ENCODE measurements around the gene PGBD5. TPM values are rescaled to one million over a fixed set of nuclear protein-coding genes. Genes with fewer than 3 reads are reported as not detected.

Gene PGBD5
- total RNA-seq, 4 donors from 2014 or later: 1.0 to 4.5 (median 1.9) TPM

GRCh38 chr1:230271300-230272035, 154.7 kb downstream of the PGBD5 start:
- H3K27ac ChIP-seq: peak overlapping the region in 1 of 4 donors; percentile 27
- no peaks in the 10 kb centered on the region for H3K9me3 ChIP-seq
- intact Hi-C loops (cut with DNase I; ENCODE audit: low total_unique reads) (no loop called here), in situ Hi-C loops (cut with MboI; ENCODE audit: low sequenced_read_pairs in 4 of 4) (no loop called here)
- TF ChIP-seq CTCF (IDR thresholded peaks at IDR 0.05 in 4 of 5, conservative IDR thresholded peaks at IDR 0.05 in 1 of 5) (no peak), POLR2A (IDR thresholded peaks at IDR 0.05) (no peak)
- H3K27me3 ChIP-seq: no peaks in the 10 kb centered on the region
- no peak overlapping the region for H3K4me3 ChIP-seq
- DNase-seq (peak in 1 of 2 donors; percentile 6), ATAC-seq (no peak)
- H3K36me3 ChIP-seq: peaks cover 0 to 23% of the 10 kb centered on the region in 2 donors
- peaks cover 2 to 7% of the 10 kb centered on the region in 2 donors for H3K4me1 ChIP-seq

- H3K27me3 ChIP-seq: no peaks in the 10 kb centered on the region
- TF ChIP-seq CTCF (IDR thresholded peaks at IDR 0.05 in 4 of 5, conservative IDR thresholded peaks at IDR 0.05 in 1 of 5): no peak
- TF ChIP-seq POLR2A (IDR thresholded peaks at IDR 0.05): no peak
- peaks cover 0 to 17% of the 10 kb centered on the region in 2 donors for H3K36me3 ChIP-seq
- H3K9me3 ChIP-seq: no peaks in the 10 kb centered on the region
- in situ Hi-C loops (cut with MboI; ENCODE audit: low sequenced_read_pairs in 4 of 4) (no loop called here), intact Hi-C loops (cut with DNase I; ENCODE audit: low total_unique reads) (no loop called here)
- peak overlapping the region in 2 of 4 donors; percentile 12 to 27 for H3K27ac ChIP-seq
- no peak for ATAC-seq
- H3K4me1 ChIP-seq: peaks cover 9 to 15% of the 10 kb centered on the region in 2 donors
- H3K4me3 ChIP-seq: no peak overlapping the region
- DNase-seq: no peak
These were observed 155.4 kb downstream of the PGBD5 start for GRCh38 chr1:230270559-230271281.

- in situ Hi-C loops (cut with MboI; ENCODE audit: low sequenced_read_pairs in 4 of 4) (no loop called here), intact Hi-C loops (cut with DNase I; ENCODE audit: low total_unique reads) (no loop called here)
- TF ChIP-seq POLR2A (IDR thresholded peaks at IDR 0.05) (no peak), CTCF (IDR thresholded peaks at IDR 0.05 in 4 of 5, conservative IDR thresholded peaks at IDR 0.05 in 1 of 5) (no peak)
- Histone ChIP-seq H3K27ac (peak overlapping the region in 2 of 4 donors; percentile 11 to 27), H3K36me3 (peaks cover 0 to 16% of the 10 kb centered on the region in 2 donors), H3K4me3 (no peak overlapping the region), H3K9me3 (no peaks in the 10 kb centered on the region), H3K27me3 (no peaks in the 10 kb centered on the region), H3K4me1 (peaks cover 12 to 18% of the 10 kb centered on the region in 2 donors)
- no peak for DNase-seq
- no peak for ATAC-seq
These were observed 156.0 kb downstream of the PGBD5 start for GRCh38 chr1:230270185-230270558.

- peaks cover 12 to 18% of the 10 kb centered on the region in 2 donors for H3K4me1 ChIP-seq
- in situ Hi-C loops (cut with MboI; ENCODE audit: low sequenced_read_pairs in 4 of 4) (no loop called here), intact Hi-C loops (cut with DNase I; ENCODE audit: low total_unique reads) (no loop called here)
- peak in 1 of 2 donors; percentile 40 for DNase-seq
- H3K36me3 ChIP-seq: peaks cover 0 to 19% of the 10 kb centered on the region in 2 donors
- no peak overlapping the region for H3K4me3 ChIP-seq
- peak overlapping the region in 3 of 4 donors; percentile 19 to 59 (median 42) for H3K27ac ChIP-seq
- no peaks in the 10 kb centered on the region for H3K27me3 ChIP-seq
- H3K9me3 ChIP-seq: no peaks in the 10 kb centered on the region
- peak; percentile 39 to 69 for ATAC-seq
- TF ChIP-seq POLR2A (IDR thresholded peaks at IDR 0.05) (no peak), CTCF (IDR thresholded peaks at IDR 0.05 in 4 of 5, conservative IDR thresholded peaks at IDR 0.05 in 1 of 5) (peak in 2 of 5 experiments; percentile 31 to 47)
These were observed 157.6 kb downstream of the PGBD5 start for GRCh38 chr1:230268371-230269170.
